NCI-H82 treated with DMSO at 0.1 percent for 48 hours (cell line): Measurements from ENCODE around the gene LMAN2.

ENCODE experiments used
- DNase-seq: peaks from one replicate; lab custom pipeline; 2025; ENCODE audit not compliant: unreplicated experiment; lab: John Stamatoyannopoulos, UW

The LMAN2 gene

DNA sequence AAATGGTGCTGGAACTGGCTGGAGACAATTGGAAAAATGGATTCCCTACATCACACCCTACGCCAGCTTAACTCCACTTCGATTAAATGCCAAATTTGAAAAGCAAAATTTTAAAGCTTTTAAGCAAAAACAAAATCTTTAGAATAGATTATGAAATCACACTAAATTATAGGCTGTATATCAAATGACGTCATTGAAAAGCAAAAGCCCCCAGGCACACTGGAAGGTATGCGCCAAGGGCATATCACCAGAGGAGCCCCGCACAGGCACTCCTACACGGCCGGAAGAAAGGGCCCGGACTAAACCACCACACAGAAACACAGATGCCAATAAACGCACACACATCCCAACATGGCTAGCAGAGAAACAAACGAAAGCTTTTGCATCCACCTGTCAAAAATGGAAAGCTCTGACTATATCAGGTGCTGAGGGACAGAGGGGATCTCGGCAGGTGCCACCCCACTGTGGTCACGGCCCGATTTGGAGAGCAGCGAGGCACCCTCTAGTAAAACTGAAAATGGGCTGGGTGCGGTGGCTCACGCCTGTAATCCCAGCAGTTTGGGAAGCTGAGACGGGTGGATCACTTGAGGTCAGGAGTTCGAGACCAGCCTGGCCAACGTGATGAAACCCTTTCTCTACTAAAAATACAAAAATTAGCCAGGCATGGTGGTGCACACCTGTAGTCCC lies 22.8 kb downstream of the LMAN2 start:
- DNase-seq, result no peak

GRCh38 chr5:177327539-177328522 lies 23.6 kb downstream of the LMAN2 start:
- DNase-seq, result no peak

- DNase-seq, result no peak
Observed at GRCh38 chr5:177325868-177326381, 25.5 kb downstream of the LMAN2 start.

- DNase-seq, result no peak
Observed at GRCh38 chr5:177320879-177321278, 30.6 kb downstream of the LMAN2 start.

DNA sequence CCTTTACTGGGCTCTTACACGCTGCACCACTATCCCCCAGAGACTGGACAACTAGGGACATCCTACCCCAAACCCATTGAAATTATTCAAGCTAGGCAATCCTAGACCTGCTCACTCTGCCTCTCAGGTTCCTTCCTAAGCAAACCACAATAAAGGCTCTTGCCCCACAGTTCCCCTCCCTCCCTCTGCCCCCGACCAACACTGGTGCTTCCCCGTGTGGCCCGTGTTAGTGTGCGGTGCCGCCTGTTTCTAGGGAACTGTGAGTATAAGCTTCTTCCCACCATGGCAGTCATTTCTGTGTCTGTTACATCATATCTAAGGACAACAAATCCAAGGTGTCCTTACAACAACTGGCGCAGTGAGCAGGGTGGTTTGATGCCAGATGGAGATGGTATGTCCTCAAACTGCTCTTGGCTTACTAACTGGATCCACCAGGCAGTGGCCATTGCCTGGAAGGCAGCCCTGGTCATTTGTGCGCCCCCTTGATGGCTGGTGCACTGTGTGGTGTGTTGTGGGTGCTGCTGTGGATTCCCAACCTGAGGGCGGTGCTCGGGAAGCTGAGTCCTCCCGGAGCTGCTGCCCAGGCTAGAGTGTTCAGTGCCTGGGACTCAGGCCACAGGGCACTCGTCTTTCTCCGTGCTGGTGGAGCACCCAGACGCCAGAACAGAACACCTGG lies 31.4 kb downstream of the LMAN2 start:
- no peak for DNase-seq

DNA sequence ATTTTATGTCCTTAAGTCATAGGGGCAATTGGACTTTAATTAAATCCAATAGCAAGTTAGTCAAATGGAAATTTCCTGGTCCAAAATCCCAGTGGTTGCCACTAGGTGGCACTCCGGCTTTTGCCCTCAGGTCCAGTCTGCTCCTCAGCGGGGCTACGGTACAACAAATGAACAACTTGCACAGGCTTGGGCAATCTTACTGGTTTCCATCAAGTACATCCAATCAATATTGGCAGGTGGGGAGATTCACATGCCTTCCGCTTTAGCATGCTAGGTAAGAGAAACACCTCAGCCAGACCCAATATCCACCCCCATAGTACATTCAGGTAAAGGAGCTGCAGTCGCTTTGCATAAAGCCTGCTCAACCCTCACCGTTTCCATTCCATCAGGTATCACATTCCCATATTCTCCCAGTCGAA lies 33.5 kb downstream of the LMAN2 start:
- peak; percentile 31 for DNase-seq

GRCh38 chr5:177316005-177316404 lies 35.5 kb downstream of the LMAN2 start:
- no peak for DNase-seq

DNA sequence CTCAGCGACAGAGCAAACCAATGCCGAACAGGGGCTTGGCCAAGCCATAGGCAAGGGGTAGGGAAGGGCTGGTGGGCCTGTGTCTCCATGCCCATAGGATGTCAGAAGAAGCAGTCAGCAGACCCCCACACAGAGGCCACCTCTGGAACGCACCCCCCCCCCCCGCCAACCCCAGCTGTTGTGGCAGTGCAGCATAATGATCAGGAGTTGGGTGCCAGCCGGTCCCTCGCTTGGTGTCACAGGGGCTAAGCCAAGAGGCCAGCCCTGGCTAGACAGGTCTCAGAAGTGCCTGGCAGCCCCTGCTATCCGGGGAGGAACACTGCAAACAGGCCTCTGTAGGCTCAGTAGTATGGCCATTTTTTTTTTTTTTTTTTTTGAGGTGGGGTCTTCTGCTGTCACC lies 36.1 kb downstream of the LMAN2 start:
- DNase-seq, result no peak

DNA sequence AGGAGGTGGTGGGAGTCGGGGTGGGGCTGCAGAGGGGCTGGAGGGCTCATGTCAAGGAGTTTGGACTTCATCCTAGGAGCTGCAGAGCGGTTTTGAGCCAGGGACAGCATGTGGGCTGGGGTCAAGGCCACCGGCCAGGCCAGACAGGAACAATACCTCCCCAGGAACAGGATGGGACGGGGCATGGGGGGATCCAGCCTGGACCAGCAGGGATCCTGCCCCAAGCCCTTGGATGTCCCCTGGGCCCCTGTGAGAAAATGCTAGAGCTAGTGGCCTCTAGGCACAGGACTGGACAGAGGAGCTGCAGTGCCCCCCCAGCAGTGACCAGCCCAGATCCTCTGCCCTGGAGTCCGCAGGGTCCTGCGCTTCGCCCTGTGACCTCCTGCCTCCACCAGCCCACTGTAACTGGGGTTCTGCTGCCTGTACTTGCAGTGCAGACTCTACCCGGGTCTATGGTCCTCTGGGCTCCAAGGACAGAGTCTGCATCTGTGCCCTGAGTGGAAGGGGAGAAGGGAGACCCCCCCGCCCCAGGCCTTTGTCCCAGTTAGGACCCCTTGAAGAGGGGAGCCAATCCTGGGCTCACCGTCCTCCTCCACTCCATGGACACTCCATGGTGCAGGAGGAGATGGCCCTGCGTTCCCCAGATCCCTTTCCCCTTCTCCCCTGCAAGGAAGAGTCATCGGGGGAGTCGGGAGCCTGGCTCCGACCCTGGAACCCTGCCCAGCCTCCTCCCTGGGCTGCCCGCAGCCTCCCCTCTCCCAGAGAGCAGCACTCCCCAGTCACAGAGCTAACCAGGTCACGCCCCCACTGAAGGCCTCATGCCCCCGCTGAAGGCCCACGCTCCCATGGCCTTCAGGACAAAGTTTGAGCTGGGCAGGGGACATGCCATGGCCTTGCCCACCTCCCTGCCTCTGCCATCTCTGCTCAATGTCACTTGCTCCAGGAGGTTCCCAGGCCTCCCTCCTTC lies 36.8 kb downstream of the LMAN2 start:
- DNase-seq, result no peak

- no peak for DNase-seq
Observed at GRCh38 chr5:177313561-177314259, 37.8 kb downstream of the LMAN2 start.

- DNase-seq, result peak; percentile 6
Observed at GRCh38 chr5:177312649-177313181, 38.8 kb downstream of the LMAN2 start.

GRCh38 chr5:177311723-177312648 lies 39.5 kb downstream of the LMAN2 start, which contains the start of gene MXD3:
MXD3 (minus strand) TSS chr5:177311898; CDS start chr5:177311830, 68 bp downstream.
- DNase-seq, result peak; percentile 91

GRCh38 chr5:177311392-177311722 lies 40.1 kb downstream of the LMAN2 start:
- no peak for DNase-seq

- peak; percentile 22 for DNase-seq
Observed at GRCh38 chr5:177310757-177311391, 40.6 kb downstream of the LMAN2 start.

- no peak for DNase-seq
Observed at GRCh38 chr5:177310332-177310731, 41.1 kb downstream of the LMAN2 start.

GRCh38 chr5:177309351-177310191 lies 41.9 kb downstream of the LMAN2 start:
- DNase-seq, result no peak

GRCh38 chr5:177308740-177309139 lies 42.7 kb downstream of the LMAN2 start:
- no peak for DNase-seq
